Neuronal stem cell (in vitro differentiated cells): ENCODE results near the gene MAP3K9.

Experiments used
- DNase-seq: peaks from one replicate; pipeline ENCODE4 v3.0.0-alpha.2; 2013; ENCODE audit warnings: low spot score
- H2AFZ ChIP-seq: one replicate; pipeline ENCODE4 v1.6.1; 2013; ENCODE audit warnings: mild to moderate bottlenecking, low read length, inconsistent platforms
- H2AK5ac ChIP-seq: 2 replicates; pipeline ENCODE4 v1.6.1; 2013; ENCODE audit warnings: low read depth, mild to moderate bottlenecking, inconsistent platforms, low read length, moderate library complexity, mixed read lengths
- H2BK120ac ChIP-seq: 2 replicates; pipeline ENCODE4 v1.6.1; 2013; ENCODE audit warnings: low read depth, mild to moderate bottlenecking, inconsistent platforms, low read length, moderate library complexity, mixed read lengths
- H2BK12ac ChIP-seq: one replicate; pipeline ENCODE4 v1.6.1; 2013; ENCODE audit warnings: low read length, inconsistent platforms
- H2BK15ac ChIP-seq: 2 replicates; pipeline ENCODE4 v1.6.1; 2013; ENCODE audit warnings: mild to moderate bottlenecking, low read length, inconsistent platforms, mixed read lengths
- H2BK5ac ChIP-seq: one replicate; pipeline ENCODE4 v1.6.1; 2013; ENCODE audit warnings: inconsistent platforms, mild to moderate bottlenecking, low read length, moderate library complexity
- H3K14ac ChIP-seq: one replicate; pipeline ENCODE4 v1.6.1; 2013; ENCODE audit warnings: low read length, inconsistent platforms
- H3K18ac ChIP-seq: 2 replicates; pipeline ENCODE4 v1.6.1; 2013; ENCODE audit warnings: low read length, inconsistent platforms
- H3K23ac ChIP-seq: 2 replicates; pipeline ENCODE4 v1.6.1; 2013; ENCODE audit warnings: low read depth, mild to moderate bottlenecking, mixed read lengths, low read length, inconsistent platforms; ENCODE audit not compliant: poor library complexity
- H3K27ac ChIP-seq: replicated peaks from 3 replicates; pipeline ENCODE4 v1.5.1; 2013; ENCODE audit warnings: low read length, inconsistent platforms
- H3K27me3 ChIP-seq, 3 experiments: 2 replicates each; pipeline ENCODE4 v1.6.1; 2013; ENCODE audit warnings: low read length in 3 of 3, mild to moderate bottlenecking in 2 of 3, inconsistent platforms in 1 of 3, low read depth in 1 of 3, mixed read lengths in 1 of 3, moderate library complexity in 1 of 3; ENCODE audit not compliant: control insufficient read depth in 3 of 3, insufficient read depth in 3 of 3
- H3K36me3 ChIP-seq, 2 donors: replicated peaks in 1 of 2; 2 replicates each; pipeline ENCODE4 v1.6.1; 2013; ENCODE audit warnings: low read length in 2 of 2; ENCODE audit not compliant: control insufficient read depth in 2 of 2, insufficient read depth in 2 of 2
- H3K4ac ChIP-seq: 2 replicates; pipeline ENCODE4 v1.6.1; 2013; ENCODE audit warnings: inconsistent platforms, mild to moderate bottlenecking, low read length, moderate library complexity
- H3K4me1 ChIP-seq, 2 donors: 1 replicate in 1 of 2; 2 replicates in 1 of 2; pipeline ENCODE4 v1.6.1; 2013; ENCODE audit warnings: low read length in 2 of 2, low read depth in 1 of 2; ENCODE audit not compliant: control insufficient read depth in 2 of 2, insufficient read depth in 1 of 2
- H3K4me2 ChIP-seq: one replicate; pipeline ENCODE4 v1.6.1; 2013; ENCODE audit warnings: mild to moderate bottlenecking, low read length, inconsistent platforms; ENCODE audit not compliant: insufficient read depth, poor library complexity, severe bottlenecking
- H3K4me3 ChIP-seq, 2 donors: 2 replicates each; pipeline ENCODE4 v1.5.1; 2013; ENCODE audit warnings: low read length in 2 of 2, mild to moderate bottlenecking in 2 of 2, inconsistent platforms in 1 of 2, moderate library complexity in 1 of 2
- H3K79me1 ChIP-seq: one replicate; pipeline ENCODE4 v1.6.1; 2013; ENCODE audit warnings: low read depth, mild to moderate bottlenecking, inconsistent platforms, low read length, moderate library complexity
- H3K9ac ChIP-seq: one replicate; pipeline ENCODE4 v1.6.1; 2013; ENCODE audit warnings: mild to moderate bottlenecking, low read depth, low read length, inconsistent platforms; ENCODE audit not compliant: poor library complexity
- H3K9me3 ChIP-seq, 2 donors: replicated peaks in 1 of 2; 2 replicates each; pipeline versions ENCODE3 to v1.6.1; 2013; ENCODE audit warnings: low read length in 2 of 2, mild to moderate bottlenecking in 2 of 2, inconsistent platforms in 1 of 2, low read depth in 1 of 2, mixed read lengths in 1 of 2, moderate library complexity in 1 of 2; ENCODE audit not compliant: control insufficient read depth in 2 of 2, insufficient read depth in 1 of 2
- H4K8ac ChIP-seq: one replicate; pipeline ENCODE4 v1.6.1; 2013; ENCODE audit warnings: low read depth, mild to moderate bottlenecking, inconsistent platforms, low read length, moderate library complexity
- H4K91ac ChIP-seq: one replicate; pipeline ENCODE4 v1.6.1; 2013; ENCODE audit warnings: low read length, low read depth, mild to moderate bottlenecking, inconsistent platforms; ENCODE audit not compliant: poor library complexity
- WGBS, 2 donors: extraction: QIAGEN DNeasy Blood & Tissue Kit; methylation state at CpG; one replicate each; pipeline ENCODE4 v1.1.7; 2013; ENCODE audit warnings: missing lambda C conversion rate in 2 of 2, mixed read lengths in 1 of 2; ENCODE audit not compliant: insufficient read length in 2 of 2, insufficient replicate concordance in 1 of 2; ENCODE audit errors: extremely low coverage in 2 of 2; 5-methylcytosine and 5-hydroxymethylcytosine counted together

Gene MAP3K9

GRCh38 chr14:70827347-70827746 is 18.0 kb upstream of the MAP3K9 start:
- Histone ChIP-seq H2AFZ (no peak overlapping the region), H4K91ac (no peak overlapping the region), H3K23ac (no peak overlapping the region), H4K8ac (no peak overlapping the region), H2BK5ac (no peak overlapping the region), H3K4ac (no peak overlapping the region), H3K14ac (no peak overlapping the region), H3K36me3 (no peaks in the 10 kb centered on the region), H2BK12ac (no peak overlapping the region), H3K4me2 (no peak overlapping the region), H3K27me3 (peaks cover 0 to 53% (median 0%) of the 10 kb centered on the region in 3 experiments), H3K9ac (no peak overlapping the region), H2BK120ac (no peak overlapping the region), H3K27ac (no peak overlapping the region), H3K4me1 (peaks cover 0 to 4% of the 10 kb centered on the region in 2 donors), H3K4me3 (no peak overlapping the region), H2AK5ac (no peak overlapping the region), H3K9me3 (no peaks in the 10 kb centered on the region), H2BK15ac (no peak overlapping the region), H3K18ac (no peak overlapping the region), H3K79me1 (no peaks in the 10 kb centered on the region)
- DNase-seq = no peak

GRCh38 chr14:70823281-70823680 is 14.0 kb upstream of the MAP3K9 start:
- Histone ChIP-seq H3K9me3 (no peaks in the 10 kb centered on the region), H3K4me3 (peak overlapping the region in 1 of 2 donors; percentile 80), H2BK15ac (no peak overlapping the region), H3K9ac (no peak overlapping the region), H2BK5ac (no peak overlapping the region), H3K4ac (no peak overlapping the region), H3K4me2 (peak overlapping the region; percentile 62), H3K14ac (no peak overlapping the region), H3K36me3 (no peaks in the 10 kb centered on the region), H3K23ac (no peak overlapping the region), H2AK5ac (no peak overlapping the region), H4K91ac (no peak overlapping the region), H3K18ac (no peak overlapping the region), H3K79me1 (no peaks in the 10 kb centered on the region), H3K27me3 (peaks cover 0 to 49% (median 0%) of the 10 kb centered on the region in 3 experiments), H3K4me1 (peaks cover 0 to 6% of the 10 kb centered on the region in 2 donors), H2BK120ac (no peak overlapping the region), H4K8ac (no peak overlapping the region), H2AFZ (peak overlapping the region; percentile 100), H2BK12ac (no peak overlapping the region), H3K27ac (no peak overlapping the region)
- no peak for DNase-seq
- no CpG with 5 or more reads among the region's 4 CpGs for WGBS, 2 donors

- Histone ChIP-seq H3K27me3 (peaks cover 0 to 42% (median 0%) of the 10 kb centered on the region in 3 experiments), H2BK12ac (no peak overlapping the region), H2AFZ (peak overlapping the region; percentile 100), H3K9me3 (no peaks in the 10 kb centered on the region), H2AK5ac (no peak overlapping the region), H3K4me2 (peak overlapping the region; percentile 75), H3K18ac (peak overlapping the region; percentile 96), H4K8ac (no peak overlapping the region), H4K91ac (no peak overlapping the region), H3K27ac (peak overlapping the region; percentile 54), H3K9ac (peak overlapping the region; percentile 98), H3K4ac (no peak overlapping the region), H2BK15ac (no peak overlapping the region), H3K14ac (peak overlapping the region; percentile 23), H3K36me3 (no peaks in the 10 kb centered on the region), H2BK5ac (peak overlapping the region; percentile 93), H3K4me1 (peaks cover 0 to 6% of the 10 kb centered on the region in 2 donors), H2BK120ac (no peak overlapping the region), H3K23ac (peak overlapping the region; percentile 3), H3K4me3 (peak overlapping the region; percentile 80 to 96), H3K79me1 (no peaks in the 10 kb centered on the region)
- DNase-seq = peak; percentile 58
- no CpG with 5 or more reads among the region's 26 CpGs for WGBS, 2 donors
These were observed 13.3 kb upstream of the MAP3K9 start for GRCh38 chr14:70822530-70823185.

- DNase-seq = peak; percentile 62
- Histone ChIP-seq H3K23ac (peak overlapping the region; percentile 3), H3K79me1 (no peaks in the 10 kb centered on the region)
These were observed 12.5 kb upstream of the MAP3K9 start for GRCh38 chr14:70821584-70822529.

More at GRCh38 chr14:70821584-70822529, 12.5 kb upstream of the MAP3K9 start:
- no peaks in the 10 kb centered on the region for H3K9me3 ChIP-seq
- H3K9ac ChIP-seq = peak overlapping the region; percentile 98
- H3K27ac ChIP-seq = peak overlapping the region; percentile 54
- H3K4me3 ChIP-seq = peak overlapping the region; percentile 80 to 96
- H3K14ac ChIP-seq = peak overlapping the region; percentile 23
- H2AK5ac ChIP-seq = no peak overlapping the region
- H2BK15ac ChIP-seq = no peak overlapping the region
- no CpG with 5 or more reads among the region's 77 CpGs for WGBS, 2 donors
- no peak overlapping the region for H4K8ac ChIP-seq
- H2BK12ac ChIP-seq = no peak overlapping the region
- H2BK120ac ChIP-seq = peak overlapping the region; percentile 7
- H3K4me2 ChIP-seq = peak overlapping the region; percentile 75
- peak overlapping the region; percentile 93 for H2BK5ac ChIP-seq
- no peak overlapping the region for H4K91ac ChIP-seq
- peak overlapping the region; percentile 96 for H3K18ac ChIP-seq
- no peaks in the 10 kb centered on the region for H3K36me3 ChIP-seq
- peak overlapping the region; percentile 100 for H2AFZ ChIP-seq
- peaks cover 0 to 6% of the 10 kb centered on the region in 2 donors for H3K4me1 ChIP-seq
- peaks cover 0 to 40% (median 0%) of the 10 kb centered on the region in 3 experiments for H3K27me3 ChIP-seq
- H3K4ac ChIP-seq = no peak overlapping the region
